Neural progenitor cell (in vitro differentiated cells): ENCODE measurements around the gene EID3. TPM values are rescaled to one million over a fixed set of nuclear protein-coding genes. Genes with fewer than 3 reads are reported as not detected.

ENCODE experiments used
- DNase-seq: peaks from one replicate; pipeline ENCODE4 v3.0.0-alpha.2; 2016; ENCODE audit warnings: low spot score
- H2AFZ ChIP-seq: fragments of 200-600 bp; sonication (generic); replicated peaks from 2 replicates; pipeline ENCODE4 v1.6.1; 2016; ENCODE audit warnings: antibody characterized with exemption
- H3F3A ChIP-seq: fragments of 200-600 bp; sonication (generic); 2 replicates; pipeline ENCODE4 v1.6.1; 2016; ENCODE audit warnings: antibody characterized with exemption, low read depth
- H3K27ac ChIP-seq: fragments of 200-600 bp; sonication (generic); 2 replicates; pipeline ENCODE4 v1.5.1; 2016; ENCODE audit warnings: mild to moderate bottlenecking
- H3K27me3 ChIP-seq: fragments of 200-600 bp; sonication (generic); 2 replicates; pipeline ENCODE4 v1.6.1; 2016; ENCODE audit warnings: mild to moderate bottlenecking, moderate library complexity
- H3K36me3 ChIP-seq: fragments of 200-600 bp; sonication (generic); 2 replicates; pipeline ENCODE4 v1.5.1; 2016
- H3K4me1 ChIP-seq: fragments of 200-600 bp; sonication (generic); 2 replicates; pipeline ENCODE4 v1.6.1; 2016; ENCODE audit warnings: mixed run types
- H3K4me2 ChIP-seq: fragments of 200-600 bp; sonication (generic); 2 replicates; pipeline ENCODE4 v1.6.1; 2016
- H3K4me3 ChIP-seq: fragments of 200-600 bp; sonication (generic); 2 replicates; pipeline ENCODE4 v1.5.1; 2016
- H3K79me2 ChIP-seq: fragments of 200-600 bp; sonication (generic); 2 replicates; pipeline ENCODE4 v1.6.1; 2016; ENCODE audit warnings: low read depth
- H3K9ac ChIP-seq: fragments of 200-600 bp; sonication (generic); 2 replicates; pipeline ENCODE4 v1.6.1; 2016
- H3K9me3 ChIP-seq: fragments of 200-600 bp; sonication (generic); 2 replicates; pipeline ENCODE4 v1.5.1; 2016; ENCODE audit warnings: low read depth
- H4K20me1 ChIP-seq: fragments of 200-600 bp; sonication (generic); 2 replicates; pipeline ENCODE4 v1.6.1; 2016; ENCODE audit warnings: low read depth
- H3K27ac Mint-ChIP-seq: 3 replicates; pipeline ENCODE4 v1.8.0; 2021; ENCODE audit warnings: mixed read lengths
- H3K27me3 Mint-ChIP-seq: 2 replicates; pipeline ENCODE4 v1.8.0; 2022; ENCODE audit warnings: low read depth, mild to moderate bottlenecking, inconsistent platforms, moderate library complexity, mixed read lengths; ENCODE audit not compliant: insufficient read depth
- H3K36me3 Mint-ChIP-seq: 3 replicates; pipeline ENCODE4 v1.8.0; 2021; ENCODE audit warnings: mixed read lengths
- H3K4me1 Mint-ChIP-seq: 3 replicates; pipeline ENCODE4 v1.8.0; 2021; ENCODE audit warnings: mixed read lengths
- H3K4me3 Mint-ChIP-seq: 3 replicates; pipeline ENCODE4 v1.8.0; 2021; ENCODE audit warnings: mild to moderate bottlenecking, moderate library complexity, mixed read lengths
- H3K9me3 Mint-ChIP-seq: 3 replicates; pipeline ENCODE4 v1.8.0; 2020; ENCODE audit warnings: mixed read lengths
- EZH2 ChIP-seq: fragments of 200-600 bp; sonication (generic); IDR thresholded peaks from 2 replicates; pipeline ENCODE4 v1.6.1; 2017; ENCODE audit warnings: antibody characterized with exemption, mild to moderate bottlenecking, moderate library complexity
- EZH2phosphoT487 ChIP-seq: fragments of 200-600 bp; sonication (generic); IDR thresholded peaks from 2 replicates; pipeline ENCODE4 v1.6.1; 2017; ENCODE audit warnings: antibody characterized with exemption
- total RNA-seq: library from RNA; depleted of rRNA; stranded (reverse); fragments of >200 nt; gene quantifications from 2 replicates; pipeline ENCODE4 v1.2.3, GENCODE V29; 2015; ENCODE audit warnings: low replicate concordance
- TF ChIP-seq, protein P1 (sequence below): fragments of 200-600 bp; sonication (generic); IDR thresholded peaks from 2 replicates; pipeline ENCODE4 v1.5.1; 2017; ENCODE audit warnings: antibody characterized with exemption, mild to moderate bottlenecking

EID3 gene
- total RNA-seq, 1 donor from 2014 or later, result 8.0 TPM

DNA sequence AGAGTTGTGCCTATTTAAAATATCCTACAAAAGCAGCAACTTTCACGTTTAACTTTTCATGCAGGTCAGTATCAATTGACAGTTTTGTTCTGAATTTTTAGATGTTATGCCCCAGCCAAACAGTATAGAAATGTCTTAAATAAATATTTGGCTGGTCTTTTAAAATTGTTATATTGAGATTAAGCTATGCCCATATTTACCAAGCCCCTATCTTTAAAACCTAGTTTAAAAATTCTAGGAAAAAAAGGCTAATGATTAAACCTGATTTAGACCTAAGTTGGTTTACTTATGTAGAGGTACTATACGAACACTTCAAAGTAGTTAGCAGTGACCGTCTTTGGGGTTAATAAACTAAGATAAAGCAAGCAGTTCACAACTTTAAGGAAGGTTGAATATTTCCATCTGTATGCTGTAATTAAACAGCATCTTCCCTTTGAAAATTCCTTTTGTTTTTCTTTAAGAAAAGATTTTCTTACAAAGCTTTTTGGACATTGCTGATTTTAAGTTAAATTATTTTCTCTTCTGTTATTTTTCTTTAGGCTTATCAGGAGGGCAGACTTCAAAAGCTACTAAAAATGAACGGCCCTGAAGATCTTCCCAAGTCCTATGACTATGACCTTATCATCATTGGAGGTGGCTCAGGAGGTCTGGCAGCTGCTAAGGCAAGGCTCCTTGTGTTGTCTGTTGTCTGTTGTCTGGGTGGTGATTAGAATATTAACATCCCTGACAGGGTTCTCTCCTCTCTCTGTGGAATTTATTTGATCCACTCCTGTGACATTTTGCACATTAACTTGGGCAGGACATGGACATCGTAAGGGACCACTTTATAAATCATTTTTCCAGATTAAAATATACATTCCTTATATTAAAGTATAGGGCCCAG is 7.5 kb downstream of the EID3 start:
- no peak for DNase-seq
- Mint-ChIP-seq H3K4me3 (no peak overlapping the region), H3K4me1 (peaks cover 13% of the 10 kb centered on the region), H3K27me3 (no peaks in the 10 kb centered on the region), H3K27ac (no peak overlapping the region), H3K9me3 (no peaks in the 10 kb centered on the region), H3K36me3 (peaks cover 31% of the 10 kb centered on the region)
- no peaks in the 10 kb centered on the region for H3K9me3 ChIP-seq
- H3F3A ChIP-seq, result no peaks in the 10 kb centered on the region
- peaks cover 54% of the 10 kb centered on the region for H3K79me2 ChIP-seq
- H3K4me1 ChIP-seq, result peaks cover 13% of the 10 kb centered on the region
- H4K20me1 ChIP-seq, result peaks cover 26% of the 10 kb centered on the region
- TF ChIP-seq EZH2phosphoT487 (no peak), EZH2 (no peak)
- TF ChIP-seq, protein P1, sequence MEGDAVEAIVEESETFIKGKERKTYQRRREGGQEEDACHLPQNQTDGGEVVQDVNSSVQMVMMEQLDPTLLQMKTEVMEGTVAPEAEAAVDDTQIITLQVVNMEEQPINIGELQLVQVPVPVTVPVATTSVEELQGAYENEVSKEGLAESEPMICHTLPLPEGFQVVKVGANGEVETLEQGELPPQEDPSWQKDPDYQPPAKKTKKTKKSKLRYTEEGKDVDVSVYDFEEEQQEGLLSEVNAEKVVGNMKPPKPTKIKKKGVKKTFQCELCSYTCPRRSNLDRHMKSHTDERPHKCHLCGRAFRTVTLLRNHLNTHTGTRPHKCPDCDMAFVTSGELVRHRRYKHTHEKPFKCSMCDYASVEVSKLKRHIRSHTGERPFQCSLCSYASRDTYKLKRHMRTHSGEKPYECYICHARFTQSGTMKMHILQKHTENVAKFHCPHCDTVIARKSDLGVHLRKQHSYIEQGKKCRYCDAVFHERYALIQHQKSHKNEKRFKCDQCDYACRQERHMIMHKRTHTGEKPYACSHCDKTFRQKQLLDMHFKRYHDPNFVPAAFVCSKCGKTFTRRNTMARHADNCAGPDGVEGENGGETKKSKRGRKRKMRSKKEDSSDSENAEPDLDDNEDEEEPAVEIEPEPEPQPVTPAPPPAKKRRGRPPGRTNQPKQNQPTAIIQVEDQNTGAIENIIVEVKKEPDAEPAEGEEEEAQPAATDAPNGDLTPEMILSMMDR, result no peak
- no peak overlapping the region for H2AFZ ChIP-seq
- H3K27ac ChIP-seq, result no peak overlapping the region
- no peak overlapping the region for H3K4me2 ChIP-seq
- no peaks in the 10 kb centered on the region for H3K27me3 ChIP-seq
- H3K4me3 ChIP-seq, result no peak overlapping the region
- peaks cover 43% of the 10 kb centered on the region for H3K36me3 ChIP-seq
- H3K9ac ChIP-seq, result no peak overlapping the region

DNA sequence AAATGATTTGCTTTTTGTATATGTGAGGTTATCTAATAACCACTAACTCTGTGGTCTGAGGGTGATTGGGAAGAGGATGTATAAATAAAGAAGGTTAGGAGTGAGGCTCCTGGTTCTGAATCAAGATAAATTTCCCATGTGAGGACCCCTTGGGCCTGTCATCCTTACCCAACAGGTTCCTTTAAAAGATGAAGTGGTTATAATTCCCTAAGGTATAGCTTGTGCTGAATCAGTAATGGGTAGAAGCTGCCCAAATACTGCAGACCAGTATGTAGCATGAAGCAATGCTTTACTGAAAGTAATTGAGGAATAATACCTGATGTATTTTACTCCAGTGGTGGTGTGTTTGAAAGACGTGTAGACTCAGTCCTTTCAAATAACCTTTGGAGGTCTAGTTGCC is 8.7 kb downstream of the EID3 start:
- H3K4me3 ChIP-seq, result no peak overlapping the region
- peaks cover 33% of the 10 kb centered on the region for H3K36me3 Mint-ChIP-seq

DNA sequence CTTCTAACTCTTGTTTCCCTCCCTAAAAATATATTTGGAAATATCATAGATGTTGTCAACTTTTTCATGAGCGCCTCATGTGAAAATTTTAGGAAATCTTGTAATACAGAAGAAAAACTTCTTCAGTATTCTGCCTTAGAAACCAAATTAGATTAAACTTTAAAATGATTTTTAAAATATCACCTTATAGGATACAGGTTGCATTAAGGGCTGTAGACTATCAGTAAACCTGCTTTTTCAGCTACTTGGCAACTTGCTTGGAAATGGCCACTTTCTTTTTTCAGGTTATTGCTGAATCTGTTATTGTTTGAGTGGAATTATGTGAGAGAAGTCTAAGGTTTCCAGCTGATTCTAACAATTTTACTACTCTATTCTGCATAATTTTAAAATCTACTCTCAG is 9.1 kb downstream of the EID3 start:
- H3K4me2 ChIP-seq, result no peak overlapping the region
- no peaks in the 10 kb centered on the region for H3K9me3 ChIP-seq
- H4K20me1 ChIP-seq, result peaks cover 10% of the 10 kb centered on the region
- TF ChIP-seq, protein P1, result no peak
- no peak for TF ChIP-seq EZH2phosphoT487
- no peak for TF ChIP-seq EZH2
- H3K27ac ChIP-seq, result no peak overlapping the region
- no peaks in the 10 kb centered on the region for H3F3A ChIP-seq
- H3K27me3 ChIP-seq, result no peaks in the 10 kb centered on the region
- H3K4me3 ChIP-seq, result no peak overlapping the region
- no peak overlapping the region for H3K9ac ChIP-seq
- peaks cover 37% of the 10 kb centered on the region for H3K79me2 ChIP-seq
- H3K27ac Mint-ChIP-seq, result no peak overlapping the region
- no peaks in the 10 kb centered on the region for H3K4me1 ChIP-seq
- peaks cover 33% of the 10 kb centered on the region for H3K36me3 Mint-ChIP-seq
- H3K36me3 ChIP-seq, result peaks cover 51% of the 10 kb centered on the region
- no peak overlapping the region for H2AFZ ChIP-seq
- no peak overlapping the region for H3K4me3 Mint-ChIP-seq
- H3K9me3 Mint-ChIP-seq, result no peaks in the 10 kb centered on the region
- peaks cover 9% of the 10 kb centered on the region for H3K4me1 Mint-ChIP-seq
- DNase-seq, result no peak
- no peaks in the 10 kb centered on the region for H3K27me3 Mint-ChIP-seq

More for the DNA sequence above, 8.7 kb downstream of the EID3 start:
- Histone ChIP-seq H3K79me2 (peaks cover 42% of the 10 kb centered on the region), H3K4me1 (peaks cover 2% of the 10 kb centered on the region), H3F3A (no peaks in the 10 kb centered on the region), H3K36me3 (peaks cover 51% of the 10 kb centered on the region), H4K20me1 (peaks cover 15% of the 10 kb centered on the region), H3K27me3 (no peaks in the 10 kb centered on the region), H2AFZ (no peak overlapping the region), H3K9ac (no peak overlapping the region), H3K27ac (no peak overlapping the region), H3K9me3 (no peaks in the 10 kb centered on the region), H3K4me2 (no peak overlapping the region)
- Mint-ChIP-seq H3K4me1 (peaks cover 11% of the 10 kb centered on the region), H3K9me3 (no peaks in the 10 kb centered on the region), H3K27ac (no peak overlapping the region), H3K27me3 (no peaks in the 10 kb centered on the region), H3K4me3 (no peak overlapping the region)
- TF ChIP-seq, protein P1, result no peak
- TF ChIP-seq EZH2 (no peak), EZH2phosphoT487 (no peak)
- no peak for DNase-seq
